Epithelial cell of esophagus (primary cell): ENCODE measurements around the gene CACNA2D4.
A peak's percentile ranks its signal among the peaks of the same experiment; 100 is the strongest.

Experiments
- DNase-seq: peaks from one replicate; pipeline ENCODE4 v3.0.0; 2010; ENCODE audit warnings: low read depth
- H3K4me3 ChIP-seq: 2 replicates; pipeline ENCODE4 v1.5.1; 2011; ENCODE audit warnings: mild to moderate bottlenecking, low read length, control low read depth
- CTCF ChIP-seq: IDR thresholded peaks from 2 replicates; pipeline ENCODE4 v1.5.1; 2011; ENCODE audit warnings: low read depth, mild to moderate bottlenecking, low read length, control low read depth, inconsistent platforms; ENCODE audit not compliant: insufficient read depth; ENCODE audit errors: missing control alignments

Gene CACNA2D4

DNA sequence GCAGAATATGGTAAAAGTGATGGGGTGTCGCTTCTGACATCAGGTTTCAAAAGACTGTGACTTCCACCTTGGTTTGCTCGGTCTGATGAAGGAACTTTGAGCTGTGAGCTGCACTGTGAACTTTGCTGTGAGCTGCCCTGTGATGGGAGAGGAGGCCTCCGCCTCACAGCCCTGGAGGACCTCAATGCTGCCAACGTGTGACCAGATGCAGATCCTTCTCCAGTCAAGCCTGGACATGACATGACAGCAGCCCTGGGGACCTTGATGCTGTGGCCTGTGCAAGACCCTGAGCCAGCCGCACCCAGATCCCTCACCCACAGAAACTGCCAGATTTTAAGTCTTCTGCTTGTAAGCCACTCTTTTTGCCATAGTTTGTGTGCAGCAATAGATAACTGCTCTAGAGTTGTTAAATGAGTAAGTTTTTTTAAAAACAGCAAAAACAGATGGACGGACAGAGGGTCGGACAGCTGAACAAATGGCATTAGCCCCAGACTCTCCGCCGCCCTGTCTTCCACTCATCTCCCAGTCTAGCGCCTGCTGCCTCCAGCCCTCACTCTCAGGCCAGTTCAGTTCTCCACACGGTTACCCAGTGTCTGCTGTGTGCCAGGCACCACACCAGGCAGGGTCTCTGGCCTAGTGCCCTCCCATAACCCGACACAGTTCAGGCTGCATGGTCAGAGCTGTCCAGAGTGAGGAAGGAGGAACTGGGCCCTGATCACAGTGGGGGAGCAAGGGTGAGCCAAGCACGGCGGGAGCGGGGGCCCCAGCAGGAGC lies 111.2 kb downstream of the CACNA2D4 start:
- no peak overlapping the region for H3K4me3 ChIP-seq

GRCh38 chr12:1806301-1807086 lies 112.0 kb downstream of the CACNA2D4 start:
- TF ChIP-seq CTCF: no peak
- DNase-seq: no peak
- no peak overlapping the region for H3K4me3 ChIP-seq

More for the DNA sequence above, 111.2 kb downstream of the CACNA2D4 start:
- no peak for TF ChIP-seq CTCF
- DNase-seq: no peak

GRCh38 chr12:1805441-1806081 lies 112.9 kb downstream of the CACNA2D4 start:
- no peak overlapping the region for H3K4me3 ChIP-seq
- no peak for TF ChIP-seq CTCF
- no peak for DNase-seq

DNA sequence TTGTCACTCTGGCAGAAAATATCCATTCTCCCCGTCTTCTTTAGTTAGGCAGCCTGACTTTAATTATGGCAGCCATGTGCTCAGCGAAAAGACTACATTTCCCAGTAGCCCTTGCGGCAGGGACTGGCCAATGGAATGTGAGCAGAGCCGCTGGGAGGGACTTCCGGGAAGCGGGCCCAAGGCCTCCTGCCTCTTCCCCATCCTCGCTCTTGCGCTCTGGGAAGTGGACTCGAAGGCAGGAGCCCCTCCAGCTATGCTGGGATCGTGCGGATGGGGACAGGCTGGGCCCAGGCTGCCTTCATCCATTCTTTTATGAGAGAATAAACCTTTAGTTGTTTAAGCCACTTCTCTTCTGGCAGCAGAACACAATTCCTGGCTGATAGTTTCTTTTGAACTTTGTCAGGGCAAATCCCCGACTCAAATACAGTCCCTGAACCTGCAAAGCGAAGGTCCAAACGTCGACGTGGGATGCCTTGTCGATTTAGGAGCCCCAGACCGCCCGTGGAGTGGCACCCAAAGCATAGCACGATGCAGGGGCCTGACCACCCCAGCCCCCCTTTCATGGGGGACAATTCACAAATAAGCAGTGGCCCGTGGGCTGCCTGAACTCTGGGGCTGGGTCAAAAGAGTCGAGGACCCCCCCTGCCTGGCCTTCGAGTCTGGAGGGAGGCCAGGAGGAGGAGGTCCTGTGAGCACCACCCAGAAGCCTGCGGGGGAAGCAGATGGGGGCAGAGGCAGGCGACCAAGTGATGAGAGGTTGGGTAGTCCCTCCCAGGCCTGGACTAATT lies 113.7 kb downstream of the CACNA2D4 start:
- peak; percentile 88 for DNase-seq
- TF ChIP-seq CTCF: no peak
- H3K4me3 ChIP-seq: no peak overlapping the region

DNA sequence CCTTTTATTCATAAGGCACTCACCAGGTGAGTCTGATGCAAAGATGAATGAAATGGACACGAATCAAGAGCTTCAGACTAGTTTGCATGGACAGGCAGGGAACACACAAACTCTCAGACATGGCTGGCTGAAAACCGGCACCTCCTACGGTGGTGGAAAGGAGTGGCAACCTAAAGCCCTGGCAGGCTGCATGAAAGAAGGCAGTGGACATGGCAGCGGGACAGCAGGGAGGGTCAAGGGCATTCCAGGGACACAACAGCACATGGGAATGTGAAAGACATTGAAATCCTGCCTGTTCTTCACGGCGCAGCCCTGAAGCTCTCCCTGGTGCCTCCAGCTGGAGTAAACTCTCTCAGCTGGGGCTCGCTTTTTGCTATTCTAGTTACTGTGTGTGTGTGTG lies 114.7 kb downstream of the CACNA2D4 start:
- H3K4me3 ChIP-seq: no peak overlapping the region
- TF ChIP-seq CTCF: no peak
- DNase-seq: no peak

DNA sequence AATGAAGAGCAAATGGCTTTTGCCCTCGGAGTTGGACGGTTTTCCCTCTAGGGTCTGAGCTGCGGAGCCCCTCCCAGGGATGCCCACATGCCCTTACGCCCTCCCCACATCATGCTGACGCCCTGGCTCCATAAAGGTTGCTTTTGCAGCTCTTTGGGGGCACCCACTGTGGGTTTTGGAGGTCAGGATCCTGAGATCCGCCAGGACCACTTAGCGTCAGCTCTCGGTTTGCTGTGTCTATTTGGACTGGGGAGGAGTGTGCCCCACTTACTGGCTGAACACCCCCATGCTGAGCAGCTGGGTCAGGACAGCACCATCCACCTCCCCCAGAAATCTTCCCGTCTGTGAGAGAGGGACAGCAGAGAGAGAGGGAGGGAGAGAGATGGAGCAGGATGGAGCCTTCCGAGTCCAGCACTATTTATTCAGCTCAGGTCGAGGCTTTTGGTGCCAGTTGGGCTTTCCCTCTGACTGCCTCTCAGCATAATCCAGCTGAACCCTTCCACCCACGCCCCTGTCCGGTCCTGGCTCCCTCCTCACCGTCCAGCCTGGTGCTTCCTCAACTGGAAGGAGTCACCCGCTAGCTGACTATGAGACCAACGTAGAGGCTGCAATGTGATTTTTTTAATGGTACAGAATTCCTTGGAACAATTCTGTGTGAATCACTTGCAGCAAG lies 117.0 kb downstream of the CACNA2D4 start:
- no peak for DNase-seq
- no peak overlapping the region for H3K4me3 ChIP-seq
- TF ChIP-seq CTCF: no peak
